Esophagus muscularis mucosa (tissue), 4 donors: ENCODE data around the gene USP27X.

ENCODE experiments used
- CTCF ChIP-seq, 3 experiments: fragments of 200-600 bp in 2 of 3; fragments of 450-650 bp in 1 of 3; sonication (generic) in 2 of 3; IDR thresholded peaks; one replicate each; pipeline ENCODE4 v1.5.1; 2017 to 2019; ENCODE audit warnings: antibody characterized with exemption in 3 of 3, mild to moderate bottlenecking in 2 of 3, moderate library complexity in 1 of 3
- EP300 ChIP-seq: sonication (generic); formaldehyde crosslinking; IDR thresholded peaks from one replicate; pipeline ENCODE4 v1.6.1; 2017; ENCODE audit warnings: antibody characterized with exemption
- POLR2A ChIP-seq: fragments of 450-650 bp; IDR thresholded peaks from one replicate; pipeline ENCODE4 v1.6.1; 2017; ENCODE audit warnings: antibody characterized with exemption, moderate library complexity, mild to moderate bottlenecking, low read depth
- POLR2AphosphoS5 ChIP-seq, 2 donors: sonication (generic); formaldehyde crosslinking; IDR thresholded peaks; one replicate each; pipeline ENCODE4 v1.6.1; 2017; ENCODE audit warnings: antibody characterized with exemption in 2 of 2

GRCh38 chrX:49896951-49897350 is 17.7 kb downstream of the USP27X start:
- TF ChIP-seq CTCF (IDR thresholded peaks at IDR 0.05) (no peak), POLR2AphosphoS5 (IDR thresholded peaks at IDR 0.05) (no peak), EP300 (no peak), POLR2A (no peak)
